ENCODE measurements around the gene KATNA1. TPM values are rescaled to one million over a fixed set of nuclear protein-coding genes. Genes with fewer than 3 reads are reported as not detected.
A peak's percentile ranks its signal among the peaks of the same experiment; 100 is the strongest.

Gene KATNA1
- total RNA-seq, 4 donors from 2014 or later: 15.4 to 30.4 (median 18.7) TPM

- no peak for TF ChIP-seq CTCF (IDR thresholded peaks at IDR 0.05)
- ATAC-seq (ENCODE audit: low FRiP score) (no peak), DNase-seq (ENCODE audit: low spot score) (no peak)
Measured at GRCh38 chr6:149646599-149646998, 1.9 kb downstream of the KATNA1 start.

GRCh38 chr6:149642829-149643580, 5.5 kb downstream of the KATNA1 start:
- peak; percentile 28 for ATAC-seq (ENCODE audit: low FRiP score)
- no peak for TF ChIP-seq CTCF (IDR thresholded peaks at IDR 0.05)

GRCh38 chr6:149636124-149636523, 12.4 kb downstream of the KATNA1 start:
- ATAC-seq (ENCODE audit: low FRiP score): no peak
- TF ChIP-seq CTCF (IDR thresholded peaks at IDR 0.05): no peak
- no peak for DNase-seq (ENCODE audit: low spot score)

More at GRCh38 chr6:149642829-149643580, 5.5 kb downstream of the KATNA1 start:
- no peak for DNase-seq (ENCODE audit: low spot score)

GRCh38 chr6:149634315-149634714, 14.2 kb downstream of the KATNA1 start:
- DNase-seq (ENCODE audit: low spot score) (no peak), ATAC-seq (ENCODE audit: low FRiP score) (no peak)
- TF ChIP-seq CTCF (IDR thresholded peaks at IDR 0.05): no peak

- no peak for TF ChIP-seq CTCF (IDR thresholded peaks at IDR 0.05)
- no peak for ATAC-seq (ENCODE audit: low FRiP score)
- DNase-seq (ENCODE audit: low spot score): no peak
Measured at GRCh38 chr6:149628875-149629510, 19.5 kb downstream of the KATNA1 start.

- ATAC-seq (ENCODE audit: low FRiP score) (no peak), DNase-seq (ENCODE audit: low spot score) (no peak)
- no peak for TF ChIP-seq CTCF (IDR thresholded peaks at IDR 0.05)
Measured at GRCh38 chr6:149627672-149628071, 20.8 kb downstream of the KATNA1 start.

GRCh38 chr6:149615805-149616204, 32.7 kb downstream of the KATNA1 start:
- DNase-seq (ENCODE audit: low spot score) (no peak), ATAC-seq (ENCODE audit: low FRiP score) (no peak)
- no peak for TF ChIP-seq CTCF (IDR thresholded peaks at IDR 0.05)

Data from omental fat pad (tissue), 4 donors.